K562 (cell line): ENCODE results near the gene TINCR.

Source experiments
- CTCFL ChIP-seq: IDR thresholded peaks from 2 replicates; pipeline ENCODE4 v1.6.1; 2011; ENCODE audit warnings: borderline replicate concordance, low read depth, mild to moderate bottlenecking, moderate library complexity, low read length; ENCODE audit not compliant: insufficient read depth, poor library complexity, severe bottlenecking
- IRF2 ChIP-seq: sonication (generic); formaldehyde crosslinking; IDR thresholded peaks from 2 replicates; pipeline ENCODE4 v1.8.1; 2022; ENCODE audit warnings: mild to moderate bottlenecking, missing genetic modification reagents
- TF ChIP-seq, protein P1 (sequence below): sonication (generic); formaldehyde crosslinking; IDR thresholded peaks from 2 replicates; pipeline ENCODE4 v1.5.0; 2020; ENCODE audit warnings: missing genetic modification reagents
- TF ChIP-seq, protein P2 (sequence below), 3 experiments: IDR thresholded peaks in 2 of 3; conservative IDR thresholded peaks in 1 of 3; 2 replicates each; pipeline ENCODE4 v1.5.1; 2011 to 2012; ENCODE audit warnings: low read length in 3 of 3, mild to moderate bottlenecking in 3 of 3, control low read depth in 2 of 3, improper control_type of control experiment in 1 of 3, inconsistent platforms in 1 of 3, low read depth in 1 of 3, mixed read lengths in 1 of 3, moderate library complexity in 1 of 3; ENCODE audit not compliant: insufficient read depth in 2 of 3

DNA sequence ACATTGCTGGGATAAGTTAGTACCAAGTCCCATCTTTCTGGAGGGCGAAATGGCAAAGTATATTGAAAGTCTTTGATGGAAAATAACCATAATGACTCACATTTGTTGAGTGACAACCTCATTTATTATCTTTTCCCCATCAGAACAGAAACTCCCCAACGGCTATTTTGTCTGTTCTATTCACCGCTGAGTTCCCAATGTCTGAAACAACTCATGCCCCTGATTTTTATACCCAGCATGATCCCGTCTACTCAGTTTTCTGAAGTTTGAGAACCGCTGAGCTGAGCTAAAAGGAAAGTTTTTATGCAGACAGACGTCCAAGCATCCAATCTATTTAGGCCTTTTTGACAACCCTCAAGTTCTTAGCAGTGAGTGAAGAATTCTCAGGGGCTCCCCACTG, 7.8 kb upstream of the TINCR start:
- TF ChIP-seq, protein P1, sequence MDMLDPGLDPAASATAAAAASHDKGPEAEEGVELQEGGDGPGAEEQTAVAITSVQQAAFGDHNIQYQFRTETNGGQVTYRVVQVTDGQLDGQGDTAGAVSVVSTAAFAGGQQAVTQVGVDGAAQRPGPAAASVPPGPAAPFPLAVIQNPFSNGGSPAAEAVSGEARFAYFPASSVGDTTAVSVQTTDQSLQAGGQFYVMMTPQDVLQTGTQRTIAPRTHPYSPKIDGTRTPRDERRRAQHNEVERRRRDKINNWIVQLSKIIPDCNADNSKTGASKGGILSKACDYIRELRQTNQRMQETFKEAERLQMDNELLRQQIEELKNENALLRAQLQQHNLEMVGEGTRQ (CRISPR knock-in tag): no peak
- TF ChIP-seq CTCFL: no peak
- TF ChIP-seq, protein P2, sequence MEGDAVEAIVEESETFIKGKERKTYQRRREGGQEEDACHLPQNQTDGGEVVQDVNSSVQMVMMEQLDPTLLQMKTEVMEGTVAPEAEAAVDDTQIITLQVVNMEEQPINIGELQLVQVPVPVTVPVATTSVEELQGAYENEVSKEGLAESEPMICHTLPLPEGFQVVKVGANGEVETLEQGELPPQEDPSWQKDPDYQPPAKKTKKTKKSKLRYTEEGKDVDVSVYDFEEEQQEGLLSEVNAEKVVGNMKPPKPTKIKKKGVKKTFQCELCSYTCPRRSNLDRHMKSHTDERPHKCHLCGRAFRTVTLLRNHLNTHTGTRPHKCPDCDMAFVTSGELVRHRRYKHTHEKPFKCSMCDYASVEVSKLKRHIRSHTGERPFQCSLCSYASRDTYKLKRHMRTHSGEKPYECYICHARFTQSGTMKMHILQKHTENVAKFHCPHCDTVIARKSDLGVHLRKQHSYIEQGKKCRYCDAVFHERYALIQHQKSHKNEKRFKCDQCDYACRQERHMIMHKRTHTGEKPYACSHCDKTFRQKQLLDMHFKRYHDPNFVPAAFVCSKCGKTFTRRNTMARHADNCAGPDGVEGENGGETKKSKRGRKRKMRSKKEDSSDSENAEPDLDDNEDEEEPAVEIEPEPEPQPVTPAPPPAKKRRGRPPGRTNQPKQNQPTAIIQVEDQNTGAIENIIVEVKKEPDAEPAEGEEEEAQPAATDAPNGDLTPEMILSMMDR (IDR thresholded peaks at IDR 0.05 in 2 of 3, conservative IDR thresholded peaks at IDR 0.05 in 1 of 3; ENCODE audit: insufficient read depth in 2 of 3, low read depth in 1 of 3, low read length in 3 of 3): no peak
- TF ChIP-seq IRF2: no peak
